Ammon's horn (tissue), 1 donor: Measurements from ENCODE around the gene KIAA0319L.
A peak's percentile ranks its signal among the peaks of the same experiment; 100 is the strongest.
"Not testable (repeated sequence)": the region's sequence is repeated elsewhere in the genome, so short reads cannot be mapped to it uniquely, and the experiment has no call there.

Experiments
- DNase-seq: peaks from one replicate; pipeline ENCODE4 v3.0.0-alpha.2; 2016; ENCODE audit warnings: low spot score

KIAA0319L gene

DNA sequence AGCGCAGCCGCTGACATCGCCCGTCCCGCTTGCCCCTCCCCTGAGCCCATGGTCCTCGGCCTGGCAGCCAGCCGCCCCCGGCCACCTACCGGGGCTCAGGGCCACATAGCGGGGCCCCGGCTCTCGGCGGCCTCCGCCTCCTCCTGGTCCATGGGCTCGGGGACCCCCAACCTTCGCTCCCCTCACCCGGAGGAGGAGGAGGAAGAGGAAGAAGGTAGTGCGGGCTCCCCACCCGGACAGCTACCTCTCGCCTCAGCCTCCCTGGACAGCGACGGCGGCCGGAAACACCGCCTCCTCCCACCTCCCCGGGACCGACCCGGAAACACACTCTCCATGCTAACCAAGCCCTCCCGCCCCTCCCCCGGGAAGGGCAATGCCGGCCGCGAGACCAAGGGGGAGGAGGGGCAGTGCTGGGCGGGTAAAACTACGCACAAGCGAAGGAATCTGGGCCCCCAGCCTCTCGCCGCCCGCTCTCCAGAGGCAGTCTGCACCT lies at the start of gene KIAA0319L:
Gene KIAA0319L, minus strand, starts transcription at position 286 of the 493 bp plus-strand sequence. CDS start 2,912 bp downstream, outside the sequence.
- DNase-seq, result peak; percentile 94

DNA sequence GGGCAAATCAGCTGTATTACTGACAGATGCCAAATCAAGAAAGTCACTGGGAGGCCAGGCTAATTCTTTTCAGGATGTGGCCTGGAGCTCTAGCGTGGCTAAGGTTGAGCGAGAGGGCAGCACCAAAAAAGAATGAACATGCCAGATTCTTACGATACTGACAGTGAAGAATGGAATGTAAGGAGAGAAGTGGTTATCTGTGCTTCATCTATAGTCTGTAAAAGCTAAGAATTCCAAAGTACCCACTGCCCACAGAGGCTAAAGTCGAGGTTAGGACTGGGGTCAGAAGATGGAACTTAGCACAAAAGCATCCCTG lies 48.6 kb upstream of the KIAA0319L start:
- no peak for DNase-seq

DNA sequence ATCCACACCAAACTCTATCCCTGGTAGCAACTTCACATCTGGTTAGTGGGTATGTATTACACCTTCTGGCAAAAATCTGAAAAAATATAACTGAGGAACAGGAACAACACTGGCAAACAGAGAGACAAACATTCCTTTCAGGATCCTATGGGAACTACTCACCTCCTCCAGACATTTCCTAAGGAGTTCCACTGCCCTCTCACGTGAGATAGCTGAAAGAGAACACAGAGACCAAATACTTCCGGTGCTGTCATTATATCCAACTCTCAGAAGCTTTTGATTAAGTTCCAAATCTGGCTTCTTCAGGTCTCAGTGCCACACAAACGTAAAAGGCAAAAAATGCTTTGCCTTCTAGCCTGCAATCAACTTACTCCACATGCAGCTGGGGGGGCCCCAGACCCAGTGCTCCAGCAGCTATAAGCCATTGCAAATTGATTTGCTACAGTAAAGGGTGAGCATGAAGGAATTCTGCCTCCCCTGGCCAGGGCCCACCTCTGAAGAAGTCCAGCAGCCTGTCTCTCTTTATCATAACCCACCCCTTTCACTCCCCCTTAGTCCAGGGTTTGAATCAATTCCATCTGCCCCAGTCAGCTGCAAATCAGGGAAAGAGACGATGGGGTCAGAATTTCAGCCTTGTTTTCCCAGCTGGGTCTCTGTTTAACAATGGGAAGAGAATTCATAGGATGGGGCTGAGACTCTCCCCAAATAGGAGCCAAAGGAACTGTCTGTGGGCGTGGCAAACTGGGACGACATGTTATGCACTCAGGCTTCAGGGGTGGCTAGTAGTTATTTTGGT lies 48.1 kb upstream of the KIAA0319L start:
- no peak for DNase-seq

DNA sequence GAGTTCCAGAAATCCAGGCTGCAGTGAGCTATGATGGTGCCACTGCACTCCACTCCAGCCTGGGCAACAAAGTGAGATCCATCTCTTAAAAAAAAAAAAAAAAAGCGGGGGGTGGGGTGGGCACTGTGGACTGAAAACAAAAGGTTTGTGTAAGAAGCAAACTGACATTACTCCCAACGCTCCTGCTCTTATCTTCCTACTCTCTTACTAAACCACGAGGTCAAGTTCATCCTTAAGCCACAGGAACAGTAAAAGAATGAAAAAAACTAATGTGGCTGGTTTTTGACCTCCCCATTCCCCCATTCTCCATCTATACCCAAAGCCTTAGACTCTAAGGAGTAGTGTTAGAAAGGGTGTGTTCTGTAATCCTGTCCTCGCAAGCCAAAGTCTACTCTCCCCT lies 46.7 kb upstream of the KIAA0319L start:
- DNase-seq, result no peak

DNA sequence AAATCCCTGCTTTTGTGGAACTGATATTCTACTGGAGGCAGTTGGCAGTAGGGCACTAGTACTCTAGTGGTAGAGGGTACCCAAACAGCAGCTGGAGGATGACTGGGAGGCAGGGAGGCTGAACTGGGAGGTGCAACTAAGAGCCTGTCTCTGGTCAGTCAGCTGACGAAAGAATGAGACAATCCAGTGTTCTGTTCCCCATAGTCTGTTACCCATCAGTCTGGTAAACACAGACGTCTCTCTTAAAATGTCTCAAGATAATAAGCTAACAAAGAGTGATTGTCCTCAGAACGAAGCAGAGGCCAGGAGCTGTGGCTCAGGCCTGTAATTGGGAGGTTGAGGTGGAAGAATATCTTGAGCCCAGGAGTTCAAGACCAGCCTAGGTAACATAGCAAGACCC lies 46.3 kb upstream of the KIAA0319L start:
- DNase-seq, result peak; percentile 72

DNA sequence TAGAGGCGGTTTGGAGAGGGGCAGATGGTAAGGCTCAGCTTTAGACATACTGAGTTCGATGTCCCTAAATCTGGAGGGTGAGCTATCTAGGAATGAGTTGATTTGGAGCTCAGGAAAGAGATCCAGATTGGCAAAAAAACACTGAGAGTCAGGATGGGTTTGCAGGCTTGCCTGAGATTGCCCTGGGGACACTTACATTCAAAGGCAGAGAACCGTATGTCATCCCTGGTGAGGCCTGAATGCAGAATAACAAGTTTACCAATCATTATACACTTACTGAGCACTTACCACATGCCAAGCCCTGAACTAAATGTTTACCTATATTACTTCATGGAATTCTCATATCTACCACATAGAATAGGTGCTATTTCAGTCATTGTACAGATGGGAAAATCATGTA lies 43.4 kb upstream of the KIAA0319L start:
- no peak for DNase-seq

DNA sequence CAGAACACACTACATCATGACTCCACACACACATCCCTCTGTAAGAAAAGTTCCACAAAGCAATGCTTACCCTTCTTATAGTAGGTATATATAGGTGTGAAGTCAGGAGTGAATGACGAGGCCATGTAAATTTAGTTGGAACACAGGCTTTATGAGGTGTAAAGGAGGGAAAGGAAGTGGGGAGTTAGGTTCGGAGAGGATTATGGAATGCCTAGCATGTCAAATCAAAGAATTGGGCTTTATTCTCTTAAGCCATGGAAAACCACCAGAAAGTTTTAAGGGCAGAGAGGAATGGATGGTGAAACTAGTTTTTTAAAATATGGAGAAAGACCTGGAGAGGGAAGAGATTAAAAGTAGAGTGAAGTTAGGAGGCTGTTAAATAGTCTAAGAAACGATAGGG lies 42.2 kb upstream of the KIAA0319L start:
- no peak for DNase-seq

DNA sequence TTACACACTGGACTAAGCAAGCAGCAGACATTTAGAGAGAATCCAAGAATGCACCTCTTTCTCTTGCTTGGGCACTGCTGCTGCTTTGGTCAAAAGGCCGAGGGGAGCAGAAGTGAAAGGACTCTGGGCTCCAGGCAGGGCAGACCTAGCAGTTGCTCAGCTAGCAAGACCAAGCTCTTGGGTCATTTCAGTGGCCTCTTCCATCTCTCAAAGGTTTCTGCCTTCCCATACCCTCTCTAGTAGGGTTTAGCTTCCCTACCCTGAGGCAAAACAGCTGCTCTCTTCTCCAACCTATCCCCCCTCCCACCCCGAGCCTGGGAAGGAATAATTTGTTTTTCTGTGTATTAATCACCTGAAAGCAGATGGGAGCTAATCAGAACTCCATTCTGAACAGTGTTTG lies 41.7 kb upstream of the KIAA0319L start:
- no peak for DNase-seq

DNA sequence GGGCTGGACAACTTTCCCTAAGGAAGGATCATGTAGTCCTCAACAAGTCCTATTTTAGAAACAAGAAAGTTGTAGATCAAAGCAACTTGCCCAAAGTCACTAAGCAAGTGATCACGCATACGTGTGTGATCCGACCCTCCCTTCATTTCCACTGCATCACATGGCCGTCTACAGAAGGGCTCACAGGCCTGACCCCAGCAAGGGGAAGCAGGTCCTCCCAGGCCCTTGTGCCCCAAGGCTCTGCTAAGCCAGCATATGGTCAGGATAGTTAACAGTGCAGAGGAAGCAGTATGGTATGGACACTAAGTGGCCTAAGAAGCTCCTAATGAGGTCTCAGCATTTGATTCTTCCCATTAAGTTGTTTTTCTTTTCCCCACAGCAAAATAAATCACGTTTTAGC lies 40.7 kb upstream of the KIAA0319L start:
- no peak for DNase-seq

DNA sequence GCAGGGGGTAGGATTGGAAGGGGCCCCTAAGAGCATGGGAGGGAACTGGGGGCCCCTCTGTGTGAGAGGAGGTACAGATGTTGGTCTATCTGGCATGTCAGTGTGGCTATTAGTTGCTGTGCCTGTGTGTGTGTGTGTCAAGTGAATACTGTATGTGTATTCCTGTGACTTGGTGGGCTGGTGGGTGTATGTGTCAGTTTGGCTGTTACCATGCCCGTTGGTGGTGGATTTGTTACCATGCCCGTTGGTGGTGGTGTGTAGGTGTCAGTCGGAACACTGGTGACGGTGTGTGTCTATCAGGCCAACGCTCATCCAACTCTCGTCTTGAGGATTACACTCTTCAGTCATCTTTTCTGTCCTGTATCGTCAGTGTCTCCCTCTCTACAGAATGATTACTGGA lies 38.5 kb upstream of the KIAA0319L start:
- DNase-seq, result peak; percentile 43

DNA sequence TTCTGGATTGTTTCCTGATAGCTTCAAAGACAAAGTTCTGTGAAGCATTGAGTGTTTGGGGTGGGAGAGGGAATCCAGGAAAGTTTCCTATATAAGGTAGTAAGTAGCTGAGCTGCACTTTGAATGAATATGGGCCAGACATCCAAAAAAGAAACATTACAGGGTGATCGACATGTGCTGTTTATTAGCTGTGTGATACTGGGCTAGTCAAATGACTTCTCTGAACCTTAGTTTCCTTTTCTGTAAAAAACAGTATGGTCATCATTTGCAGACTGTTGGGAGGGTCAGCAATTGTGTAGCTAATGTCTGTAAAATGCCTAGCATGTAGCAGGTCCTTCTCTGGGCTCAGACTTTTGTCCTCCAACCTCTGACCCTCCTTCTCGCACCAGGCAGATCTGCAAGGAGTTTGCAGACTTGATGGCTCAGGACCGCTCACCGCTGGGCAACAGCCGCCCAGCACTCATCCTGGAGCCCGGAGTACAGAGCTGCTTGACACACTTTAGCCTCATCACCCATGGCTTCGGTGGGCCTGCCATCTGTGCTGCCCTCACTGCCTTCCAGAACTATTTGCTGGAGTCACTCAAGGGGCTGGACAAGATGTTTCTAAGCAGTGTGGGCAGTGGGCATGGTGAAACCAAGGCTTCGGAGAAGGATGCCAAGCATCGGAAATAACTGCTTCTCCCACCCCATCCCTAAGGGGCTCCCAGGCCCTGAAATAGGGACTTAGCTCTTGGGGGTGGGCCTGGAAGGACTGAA lies 37.0 kb upstream of the KIAA0319L start:
- no peak for DNase-seq

DNA sequence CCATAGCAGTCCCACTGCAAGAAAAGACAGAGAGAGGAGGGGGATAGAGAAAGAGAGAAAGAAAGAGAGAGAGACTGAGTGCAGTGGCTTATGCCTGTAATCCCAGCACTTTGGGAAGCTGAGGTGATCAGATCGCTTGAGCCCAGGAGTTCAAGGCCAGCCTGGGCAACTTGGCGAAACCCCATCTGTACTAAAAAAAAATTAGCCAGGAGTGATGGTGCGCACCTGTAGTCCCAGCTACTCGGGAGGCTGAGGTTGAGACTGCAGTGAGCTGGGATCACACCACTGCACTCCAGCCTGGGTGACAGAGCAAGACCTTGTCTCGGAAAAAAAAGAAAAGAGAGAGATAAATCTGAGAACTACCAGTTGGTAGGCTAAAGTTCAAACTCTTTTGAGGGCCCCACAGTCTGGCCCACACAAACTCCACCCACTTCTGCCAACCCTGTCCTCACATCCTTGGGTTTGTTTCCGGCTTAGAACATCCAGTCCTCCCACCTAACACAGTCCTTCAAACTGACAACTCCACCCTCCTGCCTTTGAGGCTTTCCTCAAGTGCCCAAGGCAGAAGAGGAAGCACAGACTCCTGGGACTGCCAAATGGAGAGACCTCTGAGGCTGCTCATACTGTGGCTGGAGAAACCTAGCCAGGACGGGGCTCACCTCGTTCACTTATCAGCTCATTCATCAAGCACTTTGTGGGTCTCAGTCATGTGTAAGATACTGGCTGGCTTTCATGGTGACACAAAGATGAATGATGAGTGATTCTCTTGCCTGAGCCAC lies 36.0 kb upstream of the KIAA0319L start:
- DNase-seq, result no peak

DNA sequence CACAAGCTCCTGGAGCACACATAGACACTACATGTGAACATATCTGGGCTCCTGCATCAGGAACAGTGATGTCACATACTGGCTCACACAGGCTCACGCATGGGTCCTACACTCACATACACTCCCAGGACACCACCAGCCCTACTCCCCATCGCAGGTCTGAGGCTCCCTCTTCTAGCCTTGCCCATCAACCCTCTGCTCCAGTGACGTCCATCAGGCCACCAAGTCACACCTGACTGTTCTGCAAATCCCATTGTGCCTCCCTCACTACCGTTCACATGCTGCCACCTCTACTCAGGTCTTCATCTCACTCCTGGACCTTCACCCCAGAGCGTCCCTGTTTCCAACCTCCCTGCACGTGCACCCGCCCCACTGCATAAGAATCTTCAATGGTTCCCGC lies 34.0 kb upstream of the KIAA0319L start:
- no peak for DNase-seq

DNA sequence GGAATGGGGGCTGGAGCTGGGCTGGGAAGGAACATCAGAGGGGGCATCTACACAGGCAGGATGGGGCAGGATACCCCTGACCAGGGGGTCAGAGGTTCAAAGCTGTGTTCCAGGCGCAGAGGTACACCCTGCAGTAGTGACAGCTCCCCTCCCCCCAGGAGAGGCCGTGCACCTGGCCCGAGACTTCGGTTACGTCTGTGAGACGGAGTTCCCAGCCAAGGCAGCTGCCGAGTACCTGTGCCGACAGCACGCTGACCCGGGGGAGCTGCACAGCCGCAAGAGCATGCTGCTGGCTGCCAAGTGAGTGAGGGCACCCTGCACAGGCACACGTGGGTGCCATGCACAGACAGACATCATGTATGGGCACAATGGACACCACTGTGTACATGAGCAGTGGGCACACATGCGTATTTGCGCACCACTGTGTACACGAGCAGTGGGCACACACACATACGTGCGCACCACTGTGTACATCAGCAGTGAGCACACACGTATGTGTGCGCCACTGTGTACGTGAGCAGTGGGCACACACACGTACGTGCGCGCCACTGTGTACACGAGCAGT lies 33.4 kb upstream of the KIAA0319L start:
- DNase-seq, result no peak

DNA sequence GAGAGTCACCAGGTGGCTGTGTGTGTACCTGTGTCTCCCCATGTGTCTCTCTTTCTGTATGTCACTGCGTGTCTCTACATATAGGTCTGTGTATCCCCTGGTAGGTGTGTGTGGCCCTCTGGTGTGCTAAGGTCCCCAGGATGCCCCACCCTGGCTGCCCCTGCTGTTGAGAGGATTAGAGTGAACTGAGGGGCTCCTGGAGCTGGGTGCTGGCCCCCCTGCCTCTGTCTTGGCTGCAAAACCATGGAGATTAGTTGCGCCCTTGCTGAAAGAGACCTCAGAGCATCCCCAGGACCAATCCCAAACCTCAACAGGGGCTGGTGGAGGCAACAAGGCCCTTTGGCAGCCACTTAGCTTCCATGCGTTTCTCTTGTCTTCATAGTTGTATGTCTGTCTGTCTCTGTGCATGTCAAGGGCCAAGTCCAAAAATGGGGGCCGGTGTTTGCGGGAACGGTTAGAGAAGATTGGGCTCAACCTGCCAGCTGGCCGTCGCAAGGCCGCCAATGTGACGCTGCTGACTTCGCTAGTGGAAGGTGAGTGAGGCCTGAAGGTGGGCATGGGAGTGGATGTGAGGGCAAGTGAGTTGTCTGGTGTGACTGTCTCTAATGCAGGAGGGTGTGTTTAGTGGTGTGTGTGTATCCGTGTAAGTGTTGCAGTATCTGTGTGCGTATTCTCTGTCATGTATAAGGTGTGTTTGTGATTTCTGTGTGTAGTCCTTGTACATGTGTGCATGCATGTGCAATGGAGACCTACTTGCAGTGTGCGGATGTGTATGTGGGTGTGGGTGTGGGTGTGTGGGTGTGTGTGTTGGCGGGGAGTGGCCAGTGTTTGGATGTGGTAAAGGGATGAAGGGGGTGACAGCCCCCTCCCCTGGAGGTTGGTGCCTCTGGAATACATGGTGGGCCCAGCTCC lies 32.6 kb upstream of the KIAA0319L start:
- DNase-seq, result no peak

DNA sequence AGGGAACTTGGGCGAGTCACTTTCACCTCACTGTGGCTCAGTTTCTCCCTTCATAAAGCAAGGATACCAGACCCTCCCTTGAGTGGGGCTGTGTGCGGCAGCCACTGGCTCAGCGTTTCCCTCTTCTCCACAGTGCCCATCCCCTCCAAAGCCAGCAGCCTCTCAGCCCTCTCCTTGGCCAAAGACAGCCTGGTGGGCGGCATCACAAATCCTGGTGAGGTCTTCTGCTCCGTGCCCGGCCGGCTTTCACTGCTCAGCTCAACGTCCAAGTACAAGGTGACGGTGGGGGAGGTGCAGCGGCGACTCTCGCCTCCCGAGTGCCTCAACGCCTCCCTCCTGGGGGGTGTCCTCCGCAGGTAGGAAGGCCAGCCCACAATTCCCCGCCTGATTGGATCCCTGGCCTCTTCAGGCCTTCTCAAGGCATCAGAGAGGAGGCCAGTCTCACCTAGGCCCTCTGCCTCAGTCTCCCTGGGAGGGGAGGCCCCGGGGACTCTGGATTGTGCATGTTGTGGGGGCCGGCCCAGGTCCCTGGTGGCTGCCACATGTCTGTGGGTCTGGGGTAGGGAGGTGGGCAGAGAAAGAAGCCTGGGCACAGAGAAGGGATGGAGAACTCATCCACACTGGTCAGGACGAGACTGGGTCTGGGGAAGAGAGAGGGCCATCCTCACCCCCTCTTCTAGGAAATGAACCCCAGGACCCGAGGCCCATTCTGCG lies 31.2 kb upstream of the KIAA0319L start:
- DNase-seq, result no peak

DNA sequence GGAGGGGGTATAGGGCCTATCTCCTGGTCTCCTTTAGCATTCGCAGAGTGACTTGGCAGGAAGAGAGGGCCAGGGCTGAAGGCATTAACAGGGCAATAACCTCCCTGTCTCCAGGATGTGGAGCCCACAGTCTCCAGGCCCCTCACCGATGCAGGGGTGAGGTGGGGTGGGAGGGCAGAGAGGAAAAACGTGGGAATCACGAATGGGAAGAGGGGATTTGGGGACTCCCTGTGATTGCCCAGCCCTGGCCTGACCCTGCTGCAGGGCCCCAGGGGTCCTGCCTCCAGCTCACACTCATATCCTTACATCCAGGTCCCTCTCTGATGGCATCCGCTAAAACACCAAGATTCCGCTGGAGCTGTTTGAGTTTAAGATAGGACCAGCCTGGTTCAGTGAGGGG lies 30.5 kb upstream of the KIAA0319L start:
- no peak for DNase-seq

DNA sequence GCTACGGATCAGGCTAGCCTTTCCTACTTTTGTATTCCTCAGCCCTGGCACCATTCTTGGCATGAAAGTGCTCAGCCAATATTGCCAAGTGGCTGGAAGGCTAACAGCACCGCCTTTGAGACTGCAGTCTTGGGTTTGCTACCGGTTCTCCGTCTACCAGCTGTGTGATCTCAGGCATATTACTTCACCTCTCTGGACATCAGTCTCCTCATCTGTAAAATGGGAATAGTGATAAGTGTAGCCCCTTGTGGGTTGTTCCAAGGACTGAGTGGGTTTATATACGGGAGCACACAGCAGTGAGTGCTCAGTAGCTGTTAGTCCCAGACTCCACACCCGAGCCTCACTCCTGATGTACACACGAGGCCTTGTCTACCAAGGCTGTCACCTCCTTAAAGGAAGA lies 29.6 kb upstream of the KIAA0319L start:
- DNase-seq, result no peak

DNA sequence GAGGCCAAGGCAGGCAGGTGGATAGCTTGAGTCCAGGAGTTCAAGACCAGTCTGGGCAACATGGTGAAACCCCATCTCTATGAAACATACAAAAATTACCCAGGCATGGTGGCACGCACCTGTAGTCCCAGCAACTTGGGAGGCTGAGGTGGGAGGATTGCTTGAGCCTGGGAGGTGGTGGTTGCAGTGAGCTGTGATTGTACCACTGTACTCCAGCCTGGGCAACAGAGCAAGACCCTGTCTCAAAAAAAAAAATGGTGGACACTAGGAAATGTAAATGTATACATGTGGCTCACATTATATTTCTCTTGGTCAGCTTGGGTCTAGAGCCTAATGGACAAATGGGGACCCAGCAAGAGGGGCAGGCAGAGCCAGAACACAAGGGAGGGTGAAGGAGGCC lies 28.6 kb upstream of the KIAA0319L start:
- DNase-seq, result not testable (repeated sequence)

DNA sequence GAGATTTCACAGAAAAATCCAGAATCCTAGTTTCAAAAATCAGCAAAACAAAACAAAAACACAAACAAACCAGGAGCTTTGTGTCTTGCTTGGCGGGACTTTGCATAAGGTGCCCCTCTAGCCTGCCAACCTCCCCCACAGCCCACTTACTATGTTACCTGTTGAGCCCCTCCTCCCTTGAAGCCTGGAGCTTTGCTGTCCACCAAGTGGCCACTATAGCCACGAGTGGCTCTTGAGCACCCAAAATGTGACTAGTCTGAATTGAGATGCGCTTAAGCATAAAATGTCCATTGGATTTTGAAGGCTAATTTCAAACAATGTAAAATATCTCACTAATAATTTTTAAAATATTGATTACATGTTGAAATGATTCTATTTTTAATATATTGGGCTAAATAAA lies 28.1 kb upstream of the KIAA0319L start:
- DNase-seq, result no peak

DNA sequence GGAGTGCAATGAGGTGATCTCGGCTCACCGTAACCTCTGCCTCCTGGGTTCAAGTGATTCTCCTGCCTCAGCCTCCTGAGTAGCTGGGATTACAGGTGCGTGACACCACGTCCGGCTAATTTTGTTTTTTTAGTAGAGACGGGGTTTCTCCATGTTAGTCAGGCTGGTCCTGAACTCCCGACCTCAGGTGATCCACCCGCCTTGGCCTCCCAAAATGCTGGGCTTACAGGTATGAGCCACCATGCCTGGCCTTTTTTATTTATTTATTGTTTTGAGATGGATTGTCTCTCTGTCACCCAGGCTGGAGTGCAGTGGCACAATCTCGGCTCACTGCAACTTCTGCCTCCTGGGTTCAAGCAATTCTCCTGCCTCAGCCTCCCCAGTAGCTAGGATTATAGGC lies 24.4 kb upstream of the KIAA0319L start:
- not testable (repeated sequence) for DNase-seq
